GM21619 (cell line): ENCODE data around the gene PDE6A.

Experiments
- ATAC-seq: cut with Tn5 transposase; IDR thresholded peaks from one replicate; pipeline ENCODE4 v1.9.1; 2021; ENCODE audit not compliant: unreplicated experiment

PDE6A gene

DNA sequence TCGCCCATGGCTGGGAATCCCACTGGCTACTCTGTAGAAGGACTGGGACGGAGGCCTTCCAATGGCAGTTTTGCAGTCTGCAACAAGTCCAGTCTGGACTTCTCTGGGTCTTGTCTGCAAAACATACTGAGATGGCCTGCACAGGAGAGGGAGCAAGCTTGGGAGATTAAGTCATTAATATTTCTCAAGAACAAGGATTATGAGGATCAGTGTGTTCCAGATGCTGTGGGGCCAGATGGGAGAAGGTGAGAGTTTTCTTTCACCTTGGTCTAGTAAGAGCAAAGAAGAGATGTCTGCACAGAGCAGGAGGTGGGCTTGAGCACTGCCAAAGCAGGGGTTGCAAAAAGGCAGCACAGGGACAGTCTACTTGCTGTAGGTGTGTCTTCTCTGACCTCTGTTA is at the start of gene PDE6A:
Gene PDE6A, minus strand, starts transcription at position 128 of the 400 bp plus-strand sequence. Its CDS starts 120 bp downstream, at position 8.
- ATAC-seq: no peak

DNA sequence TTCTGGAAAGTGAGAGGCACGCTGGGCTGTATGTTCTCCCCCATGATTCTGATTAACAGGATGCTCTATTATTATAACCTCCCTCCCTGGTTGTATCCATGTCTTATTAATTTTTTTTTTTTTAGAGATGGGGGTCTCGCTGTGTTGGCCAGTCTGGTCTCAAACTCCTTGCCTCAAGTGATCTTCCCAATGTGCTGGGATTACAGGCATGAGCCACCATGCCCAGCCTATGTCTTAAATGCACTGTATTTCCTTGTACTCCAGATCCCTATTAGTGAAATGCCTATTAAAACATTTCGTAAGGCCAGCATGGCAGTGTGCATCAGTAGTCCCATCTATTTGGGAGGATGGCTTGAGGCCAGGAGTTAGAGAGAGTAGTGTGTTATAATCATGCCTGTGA is 48.9 kb upstream of the PDE6A start:
- no peak for ATAC-seq

DNA sequence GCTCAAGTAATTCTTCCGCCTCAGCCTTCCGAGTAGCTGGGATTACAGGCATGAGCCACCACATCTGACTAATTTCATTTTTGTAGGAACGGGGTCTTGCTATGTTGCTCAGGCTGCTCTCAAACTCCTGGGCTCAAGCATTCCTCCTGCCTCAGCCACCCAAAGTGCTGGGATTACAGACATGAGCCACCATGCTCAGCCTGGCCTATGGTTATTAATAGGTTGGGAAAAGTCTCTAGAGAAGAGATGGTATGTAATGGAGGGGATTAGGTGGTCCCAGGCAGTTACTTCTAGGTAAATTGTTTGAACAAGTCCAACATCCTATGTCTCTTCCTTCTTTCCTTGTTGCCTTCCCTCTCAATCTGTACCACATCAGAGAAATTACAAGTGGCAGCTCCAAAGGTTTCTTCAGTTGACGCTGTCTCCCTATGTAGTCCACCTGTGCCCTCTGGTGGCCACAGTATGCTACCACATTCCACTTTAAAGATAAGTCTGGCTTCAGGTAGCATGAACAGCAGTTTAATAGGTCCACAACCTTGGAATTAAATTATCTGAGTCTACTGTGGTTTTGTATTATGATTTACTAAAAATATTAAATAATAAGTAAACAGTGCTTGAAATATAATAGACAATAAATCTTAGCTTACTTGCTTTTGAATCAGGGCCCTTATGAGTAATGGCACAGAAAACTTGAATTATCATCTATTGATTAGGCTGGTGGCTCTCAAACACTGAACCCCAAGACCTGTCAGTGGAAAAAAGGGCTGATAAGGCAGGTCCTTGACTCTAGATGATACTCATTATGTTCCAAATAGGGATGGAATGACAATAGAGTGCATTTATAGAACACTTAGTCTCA is 46.2 kb upstream of the PDE6A start:
- ATAC-seq: peak; percentile 70

DNA sequence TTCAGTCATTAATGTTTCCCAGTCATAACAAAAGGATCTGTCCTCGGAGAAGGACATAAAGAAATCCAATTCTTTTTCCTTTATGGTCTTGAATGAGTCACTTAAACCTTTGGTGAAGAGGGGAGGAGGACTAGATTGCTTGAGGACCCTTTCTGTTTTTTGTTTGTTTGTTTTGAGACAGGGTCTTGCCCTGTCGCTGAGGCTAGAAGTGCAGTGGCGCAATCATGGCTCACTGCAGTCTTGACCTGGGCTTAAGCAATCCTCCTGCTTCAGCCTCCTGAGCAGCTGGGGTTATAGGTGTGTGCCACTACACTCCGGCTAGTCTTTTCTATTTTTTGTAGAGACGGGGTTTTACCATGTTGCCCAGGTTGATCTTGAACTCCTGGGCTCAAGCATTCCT is 43.5 kb upstream of the PDE6A start:
- no peak for ATAC-seq

DNA sequence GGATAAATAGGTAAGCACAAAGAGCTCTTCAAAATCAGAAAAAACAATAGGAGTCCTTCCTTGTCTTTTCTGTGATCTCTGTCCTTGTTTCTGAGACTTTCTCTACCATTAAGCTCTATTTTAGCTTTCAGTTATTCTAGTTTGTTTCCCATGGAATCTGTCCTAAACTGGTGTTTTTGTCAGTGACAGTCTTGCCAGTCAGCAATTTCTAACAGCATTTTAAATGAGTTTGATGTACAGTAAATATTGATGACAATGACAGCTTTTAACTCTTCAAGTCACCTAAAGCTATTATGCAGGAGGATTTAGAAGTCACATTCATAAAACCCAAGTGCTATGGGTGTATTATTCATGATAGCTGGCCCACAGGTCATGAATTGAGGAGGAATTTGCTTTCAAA is 37.9 kb upstream of the PDE6A start:
- ATAC-seq: no peak

DNA sequence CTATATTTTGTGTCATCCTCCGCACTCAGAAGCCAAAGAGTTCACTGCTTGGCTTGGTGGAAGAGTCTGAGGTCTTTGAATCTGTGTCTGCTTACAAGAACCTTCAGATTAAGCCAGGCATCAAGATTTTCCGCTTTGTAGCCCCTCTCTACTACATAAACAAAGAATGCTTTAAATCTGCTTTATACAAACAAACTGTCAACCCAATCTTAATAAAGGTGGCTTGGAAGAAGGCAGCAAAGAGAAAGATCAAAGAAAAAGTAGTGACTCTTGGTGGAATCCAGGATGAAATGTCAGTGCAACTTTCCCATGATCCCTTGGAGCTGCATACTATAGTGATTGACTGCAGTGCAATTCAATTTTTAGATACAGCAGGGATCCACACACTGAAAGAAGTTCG is 36.6 kb upstream of the PDE6A start:
- ATAC-seq: no peak

DNA sequence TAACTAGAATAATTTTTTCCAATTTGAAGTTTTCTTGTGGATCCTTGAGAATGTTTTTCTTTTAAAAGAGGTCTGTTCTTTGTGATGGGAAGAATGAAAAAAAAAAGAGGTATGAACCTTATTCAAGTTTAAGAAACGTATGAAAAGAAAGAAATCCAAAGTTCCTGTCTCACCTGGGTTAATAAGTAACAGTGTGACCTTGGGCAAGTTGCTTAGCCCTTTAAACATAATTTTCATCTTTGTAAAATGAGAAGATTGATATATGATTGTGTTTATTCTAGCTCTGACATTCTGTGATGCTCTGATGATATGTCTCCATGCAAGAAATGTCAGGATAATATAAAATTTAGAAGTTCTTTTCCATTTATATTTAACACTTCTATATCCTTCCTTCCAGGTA is 35.3 kb upstream of the PDE6A start:
- ATAC-seq: no peak

DNA sequence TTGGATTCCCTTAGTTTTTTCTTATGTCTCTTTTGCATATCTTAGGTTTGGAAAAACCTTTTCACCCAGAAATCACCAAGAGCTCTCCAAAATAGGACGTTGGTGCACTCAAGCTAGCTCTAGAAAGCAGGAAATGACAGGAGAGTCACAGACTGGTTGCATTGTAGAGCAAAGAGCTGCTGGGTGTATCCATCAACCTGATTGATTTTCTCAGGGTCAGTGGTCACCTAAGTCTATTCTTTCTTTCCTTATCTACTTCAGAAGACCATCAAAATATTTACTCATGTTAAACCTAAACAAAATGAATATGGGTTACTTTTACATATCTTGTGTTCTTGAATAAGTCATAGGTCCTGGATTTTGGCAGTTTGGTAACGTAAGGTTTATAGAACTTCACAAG is 30.8 kb upstream of the PDE6A start:
- ATAC-seq: no peak

DNA sequence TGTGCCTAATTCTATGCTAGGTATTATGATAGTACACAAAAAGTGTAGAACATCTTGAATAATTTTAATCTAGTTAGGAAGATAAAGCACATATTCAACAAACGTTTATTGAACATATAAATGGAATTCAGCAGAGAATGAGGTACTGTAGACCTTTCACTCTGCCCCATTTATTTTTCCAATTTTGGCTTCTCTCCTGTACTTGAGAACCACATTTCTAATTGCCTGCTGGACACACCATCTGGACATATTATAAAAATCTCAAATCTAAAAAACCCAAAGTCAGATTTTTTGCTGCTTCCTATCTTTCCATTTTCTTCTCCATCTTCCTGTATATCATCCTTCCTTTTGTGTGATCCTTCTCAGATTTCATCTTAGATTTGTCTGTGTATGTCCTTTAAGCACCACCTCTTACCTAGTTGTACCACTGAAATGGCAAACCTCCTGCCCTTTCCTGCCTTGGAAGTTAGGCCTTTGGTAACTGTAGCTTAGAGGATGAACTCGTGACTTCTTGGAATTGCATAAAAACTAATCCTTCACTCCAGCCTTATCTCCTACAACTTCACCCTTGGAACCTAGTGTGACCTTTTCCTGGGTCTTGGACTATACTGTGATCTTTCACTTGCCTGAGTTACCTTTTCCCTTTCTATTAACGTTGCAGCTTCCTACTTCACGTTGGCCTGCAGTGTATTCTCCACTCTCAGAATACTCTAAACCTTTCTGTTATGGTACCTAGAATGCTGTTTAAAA is 24.8 kb upstream of the PDE6A start:
- ATAC-seq: no peak

DNA sequence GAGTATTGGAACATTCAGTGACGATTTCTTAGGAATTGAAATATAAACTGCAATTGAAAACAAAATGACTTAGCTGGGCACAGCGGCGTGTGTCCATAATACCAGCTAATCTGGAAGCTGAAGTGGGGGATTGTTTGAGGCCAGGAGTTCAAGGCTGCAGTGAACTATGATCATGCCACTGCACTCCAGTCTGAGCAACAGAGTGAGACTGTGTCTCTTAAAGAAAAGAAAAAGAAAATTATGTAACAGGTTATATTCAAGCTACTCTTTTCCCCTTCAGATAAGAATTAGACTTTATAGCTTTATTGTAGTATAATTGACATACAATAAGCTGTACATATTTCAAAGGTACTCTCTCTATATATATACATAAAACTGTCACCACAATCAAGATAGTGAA is 22.4 kb upstream of the PDE6A start:
- no peak for ATAC-seq

DNA sequence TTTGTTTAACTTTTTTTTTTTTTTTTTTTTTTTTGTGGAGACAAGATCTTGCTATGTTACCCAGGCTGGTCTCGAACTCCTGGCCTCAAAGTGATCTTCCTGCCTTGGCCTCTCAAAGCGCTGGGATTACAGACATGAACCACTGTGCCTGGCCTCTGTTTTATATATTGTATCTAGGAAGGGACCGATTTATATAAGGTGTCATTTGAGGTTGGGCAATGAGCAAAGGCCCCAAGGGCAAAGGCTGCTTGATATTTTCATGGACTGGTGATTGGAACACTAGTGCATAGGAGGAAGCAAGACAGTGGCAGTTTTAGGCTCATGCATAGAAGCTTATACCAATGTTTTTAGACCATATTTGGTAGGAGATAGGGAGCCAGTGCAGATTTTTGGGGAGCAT is 19.1 kb upstream of the PDE6A start:
- no peak for ATAC-seq

DNA sequence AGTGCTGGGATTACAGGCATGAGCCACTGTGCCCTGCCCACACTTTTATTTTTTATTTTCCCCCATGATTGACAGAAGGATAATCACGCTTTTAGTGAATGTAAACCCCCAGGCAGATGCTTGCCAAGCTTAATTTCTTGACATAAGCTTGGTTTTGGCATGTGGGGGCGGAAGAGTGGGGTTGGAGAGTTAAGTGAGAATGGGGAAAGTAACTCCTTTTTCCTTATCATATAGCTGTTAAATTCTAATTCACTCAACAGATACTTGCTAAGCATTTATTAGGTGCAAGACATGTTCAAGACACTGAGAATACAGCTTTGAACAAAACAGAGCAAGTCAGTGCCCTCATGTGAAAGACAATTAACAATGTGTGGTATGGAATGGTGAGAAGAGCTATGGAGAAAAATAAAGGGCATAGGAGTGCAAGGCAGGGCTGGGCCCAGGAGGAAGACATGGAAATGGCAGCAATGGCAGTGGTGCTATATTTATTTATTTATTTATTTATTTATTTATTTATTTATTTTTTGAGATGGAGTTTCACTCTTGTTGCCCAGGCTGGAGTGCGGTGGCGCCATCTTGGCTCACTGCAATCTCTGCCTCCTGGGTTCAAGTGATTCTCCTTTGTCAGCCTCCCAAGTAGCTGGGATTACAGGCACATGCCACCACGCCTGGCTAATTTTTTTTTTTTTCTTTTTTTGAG is 18.2 kb upstream of the PDE6A start:
- no peak for ATAC-seq

DNA sequence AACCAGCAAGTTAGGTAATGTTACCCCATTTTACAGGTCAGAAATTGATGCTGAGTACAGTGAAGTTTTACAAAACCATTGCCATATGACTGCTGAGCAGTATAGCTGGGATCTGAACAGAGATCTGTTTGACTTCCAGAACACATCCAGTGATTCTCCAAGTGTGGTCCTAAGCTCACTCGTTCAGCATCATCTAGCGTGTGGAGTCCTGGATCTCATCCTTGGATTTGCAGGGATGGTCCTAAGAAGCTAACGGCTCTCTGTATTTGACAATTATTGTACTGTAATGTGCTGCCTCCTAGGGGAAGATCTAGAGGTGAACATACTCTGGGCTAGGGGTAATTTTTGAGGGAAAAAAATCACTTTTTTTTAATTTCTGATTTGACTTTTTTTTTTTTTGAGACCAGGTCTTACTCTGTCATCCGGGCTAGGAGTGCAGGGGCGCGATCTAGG is 17.4 kb upstream of the PDE6A start:
- no peak for ATAC-seq

DNA sequence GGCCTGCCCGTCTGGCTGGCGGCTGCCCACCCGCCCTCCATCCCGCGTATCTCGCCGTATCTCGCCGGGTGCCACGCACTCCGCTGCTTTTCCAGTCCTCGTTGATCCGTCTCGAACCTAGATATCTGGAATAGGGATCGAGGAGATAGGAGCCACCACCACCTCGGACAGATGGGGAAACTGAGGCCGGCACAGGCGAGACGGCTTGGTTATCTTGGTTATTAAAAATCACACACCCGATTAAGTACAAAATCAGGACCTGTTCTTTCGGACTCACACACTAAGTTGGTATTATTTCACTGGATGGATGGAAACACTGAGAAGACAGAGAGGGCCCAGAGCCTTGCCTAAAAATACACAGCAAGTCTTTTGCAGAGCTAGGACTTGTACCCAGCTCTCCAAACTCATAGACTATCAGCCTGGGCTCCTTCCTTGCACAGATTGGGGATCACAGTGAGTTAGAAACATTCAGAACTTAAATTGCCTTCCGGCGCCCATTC is 16.6 kb upstream of the PDE6A start:
- ATAC-seq: no peak

DNA sequence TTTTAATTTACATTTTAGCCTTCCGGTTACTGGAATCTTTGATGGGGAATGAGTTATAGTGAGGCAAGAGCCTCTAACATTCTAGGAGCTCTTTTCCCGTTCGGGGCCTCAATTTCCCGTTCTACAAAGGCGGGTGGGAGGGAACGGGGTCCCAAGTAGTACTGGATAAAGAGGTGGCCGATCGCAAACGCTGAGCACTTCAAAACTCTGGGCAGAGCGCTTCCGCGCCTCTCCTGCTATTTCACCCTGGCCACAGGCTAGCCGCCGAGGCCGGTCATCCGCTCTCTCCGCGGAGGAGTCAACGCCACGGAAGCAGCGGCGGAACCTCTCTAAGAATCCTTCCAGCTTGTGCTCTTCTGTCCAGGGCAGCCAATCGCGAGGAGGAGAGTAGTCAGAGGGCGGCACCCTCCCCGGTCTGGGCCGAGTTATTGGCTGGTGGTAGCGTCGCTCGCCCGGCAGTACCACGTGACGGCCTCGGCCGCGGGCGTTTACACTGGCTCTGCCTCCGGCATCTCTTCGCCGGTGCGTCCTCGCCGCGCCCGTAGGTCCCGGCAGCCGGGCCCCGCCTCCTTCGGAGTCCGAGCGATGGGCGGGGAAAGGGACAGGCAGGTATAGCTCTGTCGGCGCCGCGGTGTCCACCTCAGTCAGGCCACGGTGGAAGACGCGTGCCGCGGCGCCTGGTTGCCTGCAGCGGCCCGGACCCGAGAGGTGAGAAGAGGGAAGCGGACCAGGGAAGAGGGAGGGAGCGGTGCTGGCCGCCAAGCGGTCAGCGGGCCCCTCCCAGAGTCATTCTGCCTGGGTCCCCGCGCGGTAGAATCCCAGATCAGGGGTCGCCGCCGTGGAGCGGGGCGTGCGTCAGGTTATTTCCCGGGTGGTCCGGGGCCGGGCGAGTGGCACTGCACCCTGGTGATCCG is 15.9 kb upstream of the PDE6A start, which contains the start of gene SLC26A2:
Gene SLC26A2, plus strand, starts transcription at position 487 of the 914 bp plus-strand sequence. CDS start 16,895 bp downstream, outside the sequence.
- ATAC-seq: peak; percentile 96

DNA sequence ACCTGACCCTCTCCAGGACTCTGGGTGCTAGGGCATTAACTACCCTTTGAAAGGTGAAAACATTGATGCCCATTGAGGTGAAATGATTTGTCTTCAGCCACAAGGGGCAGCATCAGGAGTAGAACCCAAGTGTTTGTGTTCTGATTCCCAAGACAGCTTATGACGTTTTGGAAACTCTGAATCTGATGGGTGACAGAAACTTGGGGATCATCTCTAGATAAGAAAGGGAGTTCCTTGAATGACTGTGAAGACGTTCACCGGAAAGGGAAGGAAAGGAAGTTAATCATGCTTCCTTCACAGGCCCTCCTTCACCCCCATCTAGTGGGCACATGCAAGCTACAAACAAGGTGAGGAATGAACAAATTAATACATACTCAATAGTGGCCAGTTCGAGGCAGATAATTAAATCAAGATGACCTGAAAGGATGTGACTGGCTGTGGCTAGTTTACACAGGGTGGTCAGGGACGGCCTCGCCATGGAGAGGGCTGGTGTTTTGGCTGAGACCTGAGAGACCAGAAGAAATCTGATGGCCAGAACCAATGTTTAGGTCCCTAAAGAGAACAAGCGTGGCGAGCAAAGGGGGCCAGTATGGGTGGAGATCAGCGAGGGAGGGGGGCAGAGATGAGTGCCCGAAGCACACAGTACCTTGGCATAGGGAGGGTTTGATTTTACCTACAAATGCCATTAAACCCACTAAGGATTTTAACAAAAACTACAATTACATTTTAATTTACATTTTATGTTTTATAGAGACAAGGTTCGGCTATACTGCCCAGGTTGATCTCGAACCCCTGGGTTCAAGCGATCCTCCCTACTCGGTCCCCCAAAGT is 15.0 kb upstream of the PDE6A start:
- no peak for ATAC-seq

DNA sequence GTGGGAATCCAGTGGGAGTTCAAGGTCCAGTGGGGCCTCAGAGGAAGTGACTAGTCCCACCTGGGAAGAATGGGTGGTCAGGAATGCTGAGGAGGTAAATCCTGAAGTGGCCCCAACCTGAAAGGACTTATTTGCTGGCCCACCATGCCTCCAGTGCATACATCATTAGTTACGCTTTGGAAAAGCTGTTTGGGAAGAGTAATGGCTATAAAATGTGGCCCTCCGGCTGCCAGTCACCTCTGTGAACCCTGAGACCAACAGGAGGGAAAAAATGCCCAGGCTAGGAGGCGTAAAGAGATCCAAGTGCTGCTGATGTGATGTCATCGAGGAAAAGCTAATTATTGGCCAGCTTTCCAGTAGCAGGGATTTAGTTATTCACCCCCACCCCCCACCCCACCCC is 13.3 kb upstream of the PDE6A start:
- ATAC-seq: no peak

DNA sequence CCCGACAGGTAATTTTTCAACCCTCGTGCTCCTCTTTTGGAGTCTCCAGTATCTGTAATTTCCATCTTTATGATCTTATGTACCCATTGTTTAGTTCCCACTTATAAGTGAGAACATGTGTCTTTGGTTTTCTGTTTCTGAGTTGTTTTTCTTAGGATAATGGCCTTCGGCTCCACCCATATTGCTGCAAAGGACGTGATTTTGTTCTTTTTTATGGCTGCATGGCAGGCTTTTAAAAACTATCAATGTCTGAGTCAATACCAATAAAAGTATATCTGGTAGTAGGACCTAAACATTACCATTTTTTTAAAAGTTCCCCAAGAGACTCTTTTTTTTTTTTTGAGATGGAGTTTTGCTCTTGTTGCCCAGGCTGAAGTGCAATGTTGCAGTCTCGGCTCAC is 12.1 kb upstream of the PDE6A start:
- ATAC-seq: no peak

DNA sequence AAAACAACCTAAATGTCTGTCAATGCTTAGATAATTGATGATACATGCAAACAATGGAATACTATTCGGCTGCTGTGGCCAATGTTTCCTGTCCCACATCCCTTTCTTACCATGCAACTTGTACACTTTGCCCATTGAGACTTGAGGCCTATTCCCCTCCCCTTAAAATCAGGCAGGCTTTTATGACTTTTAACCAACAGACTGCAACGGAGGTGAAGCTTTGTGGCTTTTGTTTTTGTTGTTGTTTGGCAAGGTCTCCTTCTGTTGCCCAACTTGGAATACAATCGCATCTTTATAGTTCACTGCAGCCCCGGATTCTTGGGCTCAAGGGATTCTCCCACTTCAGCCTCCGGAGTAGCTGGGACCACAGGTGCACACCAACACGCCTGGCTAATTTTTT is 10.2 kb upstream of the PDE6A start:
- ATAC-seq: no peak
